SK-N-SH (cell line): ENCODE data around the gene CDK4. TPM values are rescaled to one million over a fixed set of nuclear protein-coding genes. Genes with fewer than 3 reads are reported as not detected.

Source experiments
- CTCF ChIA-PET: fragments of 300-600, 350-600 bp; formaldehyde crosslinking; extraction: SDS; loops from one replicate; lab custom pipeline; 2021; lab: Yijun Ruan, JAX
- POLR2A ChIA-PET: fragments of 350-600 bp; sonication (Branson Sonifier 250); formaldehyde crosslinking; extraction: SDS; loops from one replicate; lab custom pipeline; 2020; ENCODE audit warnings: antibody characterized with exemption, inconsistent platforms; lab: Yijun Ruan, JAX
- DNase-seq: peaks from one replicate; pipeline ENCODE4 v3.0.0; 2012
- H2AFZ ChIP-seq: fragments of 200-600 bp; sonication (generic); 2 replicates; pipeline ENCODE4 v1.8.1; 2016; ENCODE audit warnings: antibody characterized with exemption, mild to moderate bottlenecking, low read depth
- H3F3A ChIP-seq: fragments of 200-600 bp; sonication (generic); replicated peaks from 2 replicates; pipeline ENCODE3; 2016; ENCODE audit warnings: antibody characterized with exemption, mild to moderate bottlenecking; ENCODE audit not compliant: insufficient read depth
- H3K27ac ChIP-seq, 2 experiments: fragments of 200-500 bp in 1 of 2; fragments of 200-600 bp in 1 of 2; sonication (Bioruptor generic) in 1 of 2; sonication (generic), shearing (Covaris generic) in 1 of 2; 2 replicates each; pipeline versions ENCODE4 v1.5.1 to v1.6.1; 2014 to 2016; ENCODE audit warnings: low read depth in 2 of 2, inconsistent platforms in 1 of 2, low read length in 1 of 2, mild to moderate bottlenecking in 1 of 2, mixed read lengths in 1 of 2
- H3K27me3 ChIP-seq: fragments of 200-600 bp; sonication (generic), shearing (Covaris generic); 2 replicates; pipeline ENCODE4 v1.6.1; 2016; ENCODE audit warnings: mixed run types; ENCODE audit not compliant: insufficient read depth
- H3K36me3 ChIP-seq, 2 experiments: fragments of 200-500 bp in 1 of 2; fragments of 200-600 bp in 1 of 2; sonication (Bioruptor generic) in 1 of 2; sonication (generic) in 1 of 2; replicated peaks in 1 of 2; 2 replicates each; pipeline versions ENCODE3 to v1.5.1; 2014 to 2016; ENCODE audit warnings: low read length in 1 of 2, mild to moderate bottlenecking in 1 of 2; ENCODE audit not compliant: insufficient read depth in 2 of 2, control insufficient read depth in 1 of 2
- H3K4me1 ChIP-seq, 2 experiments: fragments of 200-500 bp in 1 of 2; fragments of 200-600 bp in 1 of 2; sonication (Bioruptor generic) in 1 of 2; sonication (generic), shearing (Covaris generic) in 1 of 2; 2 replicates each; pipeline versions ENCODE4 v1.5.1 to v1.6.1; 2014 to 2016; ENCODE audit warnings: low read depth in 1 of 2, low read length in 1 of 2, mixed run types in 1 of 2; ENCODE audit not compliant: insufficient read depth in 2 of 2, control insufficient read depth in 1 of 2
- H3K4me2 ChIP-seq: fragments of 200-600 bp; sonication (generic), shearing (Covaris generic); 2 replicates; pipeline ENCODE4 v1.6.1; 2017; ENCODE audit warnings: mixed run types
- H3K4me3 ChIP-seq, 2 experiments: fragments of 200-500 bp in 1 of 2; fragments of 200-600 bp in 1 of 2; sonication (Bioruptor generic) in 1 of 2; sonication (generic), shearing (Covaris generic) in 1 of 2; 2 replicates each; pipeline versions ENCODE4 v1.5.1 to v1.8.1; 2014 to 2016; ENCODE audit warnings: low read depth in 2 of 2, inconsistent platforms in 1 of 2, low read length in 1 of 2, mild to moderate bottlenecking in 1 of 2, mixed read lengths in 1 of 2, moderate library complexity in 1 of 2
- H3K79me2 ChIP-seq: fragments of 200-600 bp; sonication (generic); 2 replicates; pipeline ENCODE4 v1.8.1; 2017; ENCODE audit warnings: mild to moderate bottlenecking; ENCODE audit not compliant: insufficient read depth
- H3K9ac ChIP-seq: fragments of 200-600 bp; sonication (generic); 2 replicates; pipeline ENCODE4 v1.6.1; 2017; ENCODE audit warnings: mixed run types
- H3K9me2 ChIP-seq: fragments of 200-600 bp; sonication (generic); 2 replicates; pipeline ENCODE4 v1.6.1; 2017; ENCODE audit warnings: mixed run types
- H3K9me3 ChIP-seq: fragments of 200-600 bp; sonication (generic); 2 replicates; pipeline ENCODE4 v1.6.1; 2017; ENCODE audit warnings: mixed run types, mild to moderate bottlenecking, moderate library complexity
- H4K20me1 ChIP-seq: fragments of 200-600 bp; sonication (generic); 2 replicates; pipeline ENCODE4 v1.6.1; 2017; ENCODE audit warnings: mild to moderate bottlenecking, mixed run types; ENCODE audit not compliant: insufficient read depth
- CHD2 ChIP-seq: fragments of 150-350 bp; IDR thresholded peaks from 2 replicates; pipeline ENCODE4 v1.6.1; 2018; ENCODE audit warnings: low read length; ENCODE audit not compliant: partially characterized antibody
- ELF1 ChIP-seq: IDR thresholded peaks from 2 replicates; pipeline ENCODE4 v1.4.0; 2012
- FOSL2 ChIP-seq: IDR thresholded peaks from 2 replicates; pipeline ENCODE4 v1.4.0; 2012; ENCODE audit warnings: low read depth, mild to moderate bottlenecking, moderate library complexity, borderline replicate concordance
- FOXJ3 ChIP-seq: sonication (generic); formaldehyde crosslinking; IDR thresholded peaks from 2 replicates; pipeline ENCODE4 v1.5.1; 2020; ENCODE audit warnings: mild to moderate bottlenecking, missing genetic modification reagents
- FOXM1 ChIP-seq: IDR thresholded peaks from 2 replicates; pipeline ENCODE4 v1.4.0; 2012; ENCODE audit warnings: low read depth, mild to moderate bottlenecking
- GATA2 ChIP-seq: sonication (generic); formaldehyde crosslinking; IDR thresholded peaks from 2 replicates; pipeline ENCODE4 v1.5.0; 2020; ENCODE audit warnings: mild to moderate bottlenecking, missing genetic modification reagents
- JUND ChIP-seq: IDR thresholded peaks from 2 replicates; pipeline ENCODE4 v1.4.0; 2012
- MXI1 ChIP-seq: IDR thresholded peaks from 2 replicates; pipeline ENCODE4 v1.6.1; 2012; ENCODE audit warnings: mild to moderate bottlenecking, low read depth, low read length, improper control_type of control experiment
- REST ChIP-seq: IDR thresholded peaks from 2 replicates; pipeline ENCODE4 v1.6.1; 2012; ENCODE audit warnings: mild to moderate bottlenecking, low read depth, low read length, moderate library complexity
- RFX5 ChIP-seq: IDR thresholded peaks from 2 replicates; pipeline ENCODE4 v1.6.1; 2012; ENCODE audit warnings: mild to moderate bottlenecking, improper control_type of control experiment, low read length
- SMC3 ChIP-seq: IDR thresholded peaks from 2 replicates; pipeline ENCODE4 v1.6.1; 2012; ENCODE audit warnings: low read depth, low read length, improper control_type of control experiment
- TAF1 ChIP-seq: IDR thresholded peaks from 2 replicates; pipeline ENCODE4 v1.6.1; 2012; ENCODE audit warnings: low read depth, mild to moderate bottlenecking, low read length, moderate library complexity, borderline replicate concordance
- TCF12 ChIP-seq: IDR thresholded peaks from 2 replicates; pipeline ENCODE4 v1.4.0; 2012
- TEAD4 ChIP-seq: IDR thresholded peaks from 2 replicates; pipeline ENCODE4 v1.4.0; 2012; ENCODE audit warnings: mild to moderate bottlenecking, borderline replicate concordance; ENCODE audit not compliant: insufficient read depth
- WGBS: methylation state at CpG from one replicate; pipeline ENCODE4 v1.1.6; 2017; ENCODE audit warnings: low lambda C conversion rate; 5-methylcytosine and 5-hydroxymethylcytosine counted together
- polyA plus RNA-seq, 3 experiments: library from polyadenylated mRNA; depleted of rRNA; stranded (reverse); fragments of >200 nt; gene quantifications; 2 replicates each; pipeline ENCODE4 v1.2.3, GENCODE V29; 2012
- TF ChIP-seq, protein P1 (sequence below): IDR thresholded peaks from 2 replicates; pipeline ENCODE4 v1.4.0; 2012; ENCODE audit warnings: low read depth, borderline replicate concordance
- TF ChIP-seq, protein P2 (sequence below): fragments of 150-350 bp; IDR thresholded peaks from 2 replicates; pipeline ENCODE4 v1.6.1; 2017; ENCODE audit warnings: antibody characterized with exemption, low read length, low read depth, borderline replicate concordance

Gene CDK4
- polyA plus RNA-seq, 1 of the 3 experiments (the other 2 are of a cell fraction): 324 TPM

GRCh38 chr12:57751432-57751787 is 700 bp downstream of the CDK4 start:
- Histone ChIP-seq H3K9me2 (no peaks in the 10 kb centered on the region), H3K9me3 (no peaks in the 10 kb centered on the region), H3K9ac (peak overlapping the region; percentile 96), H3K27me3 (no peaks in the 10 kb centered on the region), H3K4me3 (peak overlapping the region; percentile 85 to 88), H3K4me1 (peaks cover 8 to 36% of the 10 kb centered on the region in 2 experiments), H2AFZ (no peak overlapping the region; the same call in 1 of the 2 replicates), H3K4me2 (peak overlapping the region; percentile 92), H4K20me1 (no peaks in the 10 kb centered on the region), H3K27ac (peak overlapping the region; percentile 85 to 89), H3K79me2 (peaks cover 38% of the 10 kb centered on the region), H3K36me3 (peaks cover 27 to 46% of the 10 kb centered on the region in 2 experiments), H3F3A (peaks cover 37% of the 10 kb centered on the region)
- no peak for DNase-seq
- WGBS: 5% methylated on average over 8 of the region's 8 CpGs
- POLR2A ChIA-PET: interaction anchor here (1.0 to 1.1 kb wide), 2 partner anchors 14 to 25 kb away, joined by 3 to 7 read pairs; no protein-coding TSS in a partner anchor
- no peak for TF ChIP-seq JUND
- TF ChIP-seq FOXJ3: no peak
- TF ChIP-seq ELF1: no peak
- no peak for TF ChIP-seq TAF1
- TF ChIP-seq MXI1: no peak
- no peak for TF ChIP-seq TCF12
- TF ChIP-seq FOSL2: no peak
- TF ChIP-seq SMC3: no peak
- TF ChIP-seq RFX5: no peak
- no peak for TF ChIP-seq TEAD4
- TF ChIP-seq REST: no peak
- TF ChIP-seq FOXM1: no peak
- TF ChIP-seq, protein P1, sequence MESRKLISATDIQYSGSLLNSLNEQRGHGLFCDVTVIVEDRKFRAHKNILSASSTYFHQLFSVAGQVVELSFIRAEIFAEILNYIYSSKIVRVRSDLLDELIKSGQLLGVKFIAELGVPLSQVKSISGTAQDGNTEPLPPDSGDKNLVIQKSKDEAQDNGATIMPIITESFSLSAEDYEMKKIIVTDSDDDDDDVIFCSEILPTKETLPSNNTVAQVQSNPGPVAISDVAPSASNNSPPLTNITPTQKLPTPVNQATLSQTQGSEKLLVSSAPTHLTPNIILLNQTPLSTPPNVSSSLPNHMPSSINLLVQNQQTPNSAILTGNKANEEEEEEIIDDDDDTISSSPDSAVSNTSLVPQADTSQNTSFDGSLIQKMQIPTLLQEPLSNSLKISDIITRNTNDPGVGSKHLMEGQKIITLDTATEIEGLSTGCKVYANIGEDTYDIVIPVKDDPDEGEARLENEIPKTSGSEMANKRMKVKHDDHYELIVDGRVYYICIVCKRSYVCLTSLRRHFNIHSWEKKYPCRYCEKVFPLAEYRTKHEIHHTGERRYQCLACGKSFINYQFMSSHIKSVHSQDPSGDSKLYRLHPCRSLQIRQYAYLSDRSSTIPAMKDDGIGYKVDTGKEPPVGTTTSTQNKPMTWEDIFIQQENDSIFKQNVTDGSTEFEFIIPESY: no peak
- TF ChIP-seq CHD2: no peak
- TF ChIP-seq, protein P2, sequence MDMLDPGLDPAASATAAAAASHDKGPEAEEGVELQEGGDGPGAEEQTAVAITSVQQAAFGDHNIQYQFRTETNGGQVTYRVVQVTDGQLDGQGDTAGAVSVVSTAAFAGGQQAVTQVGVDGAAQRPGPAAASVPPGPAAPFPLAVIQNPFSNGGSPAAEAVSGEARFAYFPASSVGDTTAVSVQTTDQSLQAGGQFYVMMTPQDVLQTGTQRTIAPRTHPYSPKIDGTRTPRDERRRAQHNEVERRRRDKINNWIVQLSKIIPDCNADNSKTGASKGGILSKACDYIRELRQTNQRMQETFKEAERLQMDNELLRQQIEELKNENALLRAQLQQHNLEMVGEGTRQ: no peak
- no peak for TF ChIP-seq GATA2 (CRISPR knock-in tag)
- CTCF ChIA-PET: interaction anchor here (1.1 to 1.7 kb wide), 2 partner anchors 14 kb away, joined by 6 to 13 read pairs; partner anchors contain the start of gene AGAP2
